Stomach (tissue), 9 donors: ENCODE measurements around the gene PIM2. TPM values are rescaled to one million over a fixed set of nuclear protein-coding genes. Genes with fewer than 3 reads are reported as not detected.

ENCODE experiments used
- DNase-seq, 2 donors: peaks; one replicate each; pipeline versions ENCODE4 v3.0.0 to v3.0.0-alpha.2; 2013 to 2019
- H3K27ac ChIP-seq, 5 donors: fragments of 200-600 bp in 4 of 5; sonication (generic) in 4 of 5; one replicate each; pipeline ENCODE4 v1.5.1; 2013 to 2019; ENCODE audit warnings: mild to moderate bottlenecking in 1 of 5, moderate library complexity in 1 of 5
- H3K27me3 ChIP-seq, 3 donors: fragments of 200-600 bp; sonication (generic); one replicate each; pipeline ENCODE4 v1.5.1; 2017 to 2019; ENCODE audit warnings: mixed run types in 1 of 3
- H3K36me3 ChIP-seq, 4 donors: fragments of 200-600 bp; sonication (generic); 1 replicate in 3 of 4; 2 replicates in 1 of 4; pipeline ENCODE4 v1.5.1; 2016 to 2019
- H3K4me1 ChIP-seq, 4 donors: fragments of 200-600 bp; sonication (generic); one replicate each; pipeline ENCODE4 v1.5.1; 2016 to 2019
- H3K4me3 ChIP-seq, 4 donors: fragments of 200-600 bp; sonication (generic) in 3 of 4; one replicate each; pipeline ENCODE4 v1.5.1; 2016 to 2019; ENCODE audit warnings: mild to moderate bottlenecking in 1 of 4
- H3K9me3 ChIP-seq, 4 donors: fragments of 200-600 bp; sonication (generic); one replicate each; pipeline ENCODE4 v1.5.1; 2016 to 2019
- EP300 ChIP-seq: sonication (generic); formaldehyde crosslinking; IDR thresholded peaks from one replicate; pipeline ENCODE4 v1.6.1; 2017; ENCODE audit warnings: antibody characterized with exemption
- POLR2A ChIP-seq, 4 donors: fragments of 450-650 bp; IDR thresholded peaks; one replicate each; pipeline ENCODE4 v1.6.1; 2016; ENCODE audit warnings: antibody characterized with exemption in 4 of 4, control low read depth in 2 of 4, mild to moderate bottlenecking in 1 of 4, moderate library complexity in 1 of 4
- POLR2AphosphoS5 ChIP-seq, 3 donors: sonication (generic); formaldehyde crosslinking; IDR thresholded peaks; one replicate each; pipeline ENCODE4 v1.6.1; 2016; ENCODE audit warnings: antibody characterized with exemption in 3 of 3
- WGBS, 5 donors: extraction: QIAGEN DNeasy Blood & Tissue Kit in 3 of 5; methylation state at CpG; one replicate each; pipeline versions ENCODE4 v1.1.5 to v1.1.7; 2013 to 2018; 5-methylcytosine and 5-hydroxymethylcytosine counted together
- intact Hi-C: fragments of 100-400 bp; cut with DNase I; formaldehyde crosslinking; loops from one replicate; pipeline ENCODE4 v1.15.1; 2023; ENCODE audit warnings: low total_unique reads
- polyA plus RNA-seq, 3 donors: library from polyadenylated mRNA; stranded (reverse); fragments of 200-250 nt; gene quantifications; one replicate each; pipeline ENCODE4 v1.2.3, GENCODE V29; 2013
- total RNA-seq, 5 donors: library from RNA; depleted of rRNA; stranded (reverse); fragments of >200 nt; gene quantifications; one replicate each; pipeline versions ENCODE4 v1.1.0 to v1.2.3, GENCODE V29; 2014 to 2016
- TF ChIP-seq, protein P1 (sequence below), 7 experiments: fragments of 450-650 bp in 4 of 7; fragments of 200-600 bp in 3 of 7; sonication (generic) in 3 of 7; IDR thresholded peaks; one replicate each; pipeline ENCODE4 v1.5.1; 2016 to 2019; ENCODE audit warnings: antibody characterized with exemption in 7 of 7, control low read depth in 2 of 7, mild to moderate bottlenecking in 1 of 7
- donor health status: healthy with polysubstance abuse.
- donor health status: Bipolar disorder and iron deficiency.
- donor health status: healthy.

PIM2 gene
- total and polyA plus RNA-seq, 8 donors: 1.2 to 33.2 (median 9.9) TPM

DNA sequence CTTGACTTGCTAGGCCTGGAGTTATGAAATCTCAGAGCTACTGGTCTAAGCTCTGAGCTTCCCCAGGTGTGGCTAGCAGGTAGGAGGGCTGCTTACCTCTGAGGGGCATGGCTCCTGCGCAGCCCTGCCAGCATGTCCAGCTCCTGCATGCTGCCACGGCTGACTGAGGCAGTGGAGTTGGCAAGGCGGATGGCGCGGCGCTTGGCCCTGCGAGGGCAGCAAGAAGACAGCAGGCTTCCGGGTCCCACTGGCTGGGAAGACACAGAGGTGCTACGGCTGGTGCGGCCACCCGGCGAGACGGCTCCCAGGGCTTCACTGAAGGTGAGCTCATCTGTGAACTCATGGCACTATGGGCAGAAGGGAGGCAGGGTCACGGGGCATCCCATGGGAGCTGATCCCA is 47.1 kb upstream of the PIM2 start:
- no peak overlapping the region for H3K27ac ChIP-seq
- no peak for DNase-seq
- TF ChIP-seq POLR2AphosphoS5 (IDR thresholded peaks at IDR 0.05) (no peak), POLR2A (IDR thresholded peaks at IDR 0.05) (no peak), EP300 (no peak)
- TF ChIP-seq, protein P1, sequence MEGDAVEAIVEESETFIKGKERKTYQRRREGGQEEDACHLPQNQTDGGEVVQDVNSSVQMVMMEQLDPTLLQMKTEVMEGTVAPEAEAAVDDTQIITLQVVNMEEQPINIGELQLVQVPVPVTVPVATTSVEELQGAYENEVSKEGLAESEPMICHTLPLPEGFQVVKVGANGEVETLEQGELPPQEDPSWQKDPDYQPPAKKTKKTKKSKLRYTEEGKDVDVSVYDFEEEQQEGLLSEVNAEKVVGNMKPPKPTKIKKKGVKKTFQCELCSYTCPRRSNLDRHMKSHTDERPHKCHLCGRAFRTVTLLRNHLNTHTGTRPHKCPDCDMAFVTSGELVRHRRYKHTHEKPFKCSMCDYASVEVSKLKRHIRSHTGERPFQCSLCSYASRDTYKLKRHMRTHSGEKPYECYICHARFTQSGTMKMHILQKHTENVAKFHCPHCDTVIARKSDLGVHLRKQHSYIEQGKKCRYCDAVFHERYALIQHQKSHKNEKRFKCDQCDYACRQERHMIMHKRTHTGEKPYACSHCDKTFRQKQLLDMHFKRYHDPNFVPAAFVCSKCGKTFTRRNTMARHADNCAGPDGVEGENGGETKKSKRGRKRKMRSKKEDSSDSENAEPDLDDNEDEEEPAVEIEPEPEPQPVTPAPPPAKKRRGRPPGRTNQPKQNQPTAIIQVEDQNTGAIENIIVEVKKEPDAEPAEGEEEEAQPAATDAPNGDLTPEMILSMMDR (IDR thresholded peaks at IDR 0.05): no peak
- intact Hi-C loops: no loop called here
- H3K4me1 ChIP-seq: peaks cover 0 to 9% (median under 1%) of the 10 kb centered on the region in 4 donors
- H3K9me3 ChIP-seq: no peaks in the 10 kb centered on the region
- H3K36me3 ChIP-seq: peaks cover 0 to 4% (median 0%) of the 10 kb centered on the region in 4 donors
- H3K4me3 ChIP-seq: no peak overlapping the region
- WGBS, 5 donors: 91 to 98% (median 93%) methylated on average over 6 to 14 of the region's 14 CpGs; no CpG with 5 or more reads in 1 of the 5 donors
- no peaks in the 10 kb centered on the region for H3K27me3 ChIP-seq

DNA sequence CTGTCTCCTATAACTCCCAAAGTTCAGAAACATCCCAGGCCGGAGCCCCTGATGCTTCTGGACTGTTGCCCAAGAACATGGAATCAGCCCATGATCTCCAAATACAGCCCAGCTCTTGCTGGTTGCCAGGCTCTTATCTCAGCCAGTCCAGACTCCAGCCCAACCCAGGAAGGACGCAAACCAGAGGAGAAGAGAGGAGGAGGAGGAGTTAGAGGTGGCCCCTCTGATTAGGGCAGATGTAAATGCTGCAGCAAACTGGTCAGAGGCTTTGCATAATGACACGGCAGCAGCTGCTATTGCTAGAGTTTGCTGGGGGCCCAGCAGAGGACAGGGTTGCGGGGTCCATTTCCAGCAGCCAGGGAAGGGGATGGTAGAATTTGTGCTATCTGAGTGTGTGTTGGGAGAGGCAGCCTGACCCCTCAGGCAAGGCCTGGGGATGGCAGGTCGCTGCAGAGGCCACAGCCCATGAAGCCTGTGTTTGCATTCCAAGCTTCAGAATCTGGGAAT is 42.8 kb upstream of the PIM2 start:
- WGBS, 5 donors: 20 to 46% (median 29%) methylated on average over 2 to 5 of the region's 5 CpGs
- intact Hi-C loops: no loop called here
- H3K27me3 ChIP-seq: no peaks in the 10 kb centered on the region
- TF ChIP-seq, protein P1 (IDR thresholded peaks at IDR 0.05): no peak
- TF ChIP-seq POLR2AphosphoS5 (IDR thresholded peaks at IDR 0.05): peak in 1 of 3 donors; percentile 9
- DNase-seq: peak in 1 of 2 donors; percentile 76
- peaks cover 0 to 16% (median 5%) of the 10 kb centered on the region in 4 donors for H3K4me1 ChIP-seq
- peak overlapping the region in 3 of 5 donors; percentile 17 to 93 (median 30) for H3K27ac ChIP-seq
- no peak overlapping the region for H3K4me3 ChIP-seq
- H3K9me3 ChIP-seq: no peaks in the 10 kb centered on the region
- H3K36me3 ChIP-seq: peaks cover 0 to 4% (median 0%) of the 10 kb centered on the region in 4 donors

DNA sequence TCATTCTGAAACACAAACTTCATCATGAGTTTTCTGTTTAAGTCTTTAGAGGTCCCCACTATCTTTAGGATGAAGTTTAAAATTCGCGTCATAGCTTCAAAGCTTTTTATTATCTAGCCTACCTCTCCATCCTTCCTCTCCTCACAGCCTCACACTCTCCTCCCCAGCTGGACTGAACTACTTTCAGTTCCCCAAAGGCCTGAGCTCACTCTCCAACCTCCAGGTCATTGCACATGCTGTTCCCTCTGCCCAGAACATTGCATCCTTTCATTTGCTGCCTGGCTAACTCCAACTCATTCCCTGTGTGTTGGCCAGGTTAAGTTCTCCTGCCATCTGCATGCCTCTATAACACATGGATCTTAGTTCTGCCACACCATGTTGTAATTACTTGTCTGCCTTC is 41.5 kb upstream of the PIM2 start:
- no peak overlapping the region for H3K4me3 ChIP-seq
- DNase-seq: no peak
- H3K27me3 ChIP-seq: no peaks in the 10 kb centered on the region
- peaks cover 0 to 7% (median 3%) of the 10 kb centered on the region in 4 donors for H3K36me3 ChIP-seq
- TF ChIP-seq POLR2A (IDR thresholded peaks at IDR 0.05): no peak
- no peak for TF ChIP-seq EP300
- TF ChIP-seq POLR2AphosphoS5 (IDR thresholded peaks at IDR 0.05): no peak
- TF ChIP-seq, protein P1 (IDR thresholded peaks at IDR 0.05): no peak
- 87 to 100% (median 92%) methylated on average over 2 of the region's 2 CpGs for WGBS, 5 donors
- peaks cover 0 to 29% (median 16%) of the 10 kb centered on the region in 4 donors for H3K4me1 ChIP-seq
- intact Hi-C loops: no loop called here
- peak overlapping the region in 3 of 5 donors; percentile 93 to 94 (median 93) for H3K27ac ChIP-seq
- H3K9me3 ChIP-seq: no peaks in the 10 kb centered on the region

DNA sequence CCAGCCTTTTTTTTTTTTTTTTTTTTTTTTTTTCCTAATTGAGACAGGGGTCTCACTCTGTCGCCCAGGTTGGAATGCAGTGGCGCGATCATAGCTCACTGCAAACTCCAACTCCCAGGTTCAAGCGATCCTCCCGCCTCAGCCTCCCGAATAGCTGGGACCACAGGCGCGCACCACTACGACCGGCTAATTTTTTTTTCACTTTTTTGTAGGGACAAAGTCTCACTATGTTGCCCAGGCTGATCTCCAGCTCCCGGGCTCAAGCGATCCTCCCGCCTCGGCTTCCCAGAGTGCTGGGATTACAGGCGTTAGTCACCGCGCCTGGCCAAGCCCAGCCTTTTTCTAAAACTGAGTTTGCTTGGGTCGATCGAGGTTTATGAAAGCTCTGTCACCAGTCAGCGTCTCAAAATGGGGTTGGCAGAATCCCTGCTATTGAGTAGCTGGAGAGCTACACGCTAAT is 39.8 kb upstream of the PIM2 start:
- Histone ChIP-seq H3K27me3 (no peaks in the 10 kb centered on the region), H3K27ac (peak overlapping the region; percentile 83 to 94 (median 93)), H3K4me1 (peaks cover 0 to 46% (median 29%) of the 10 kb centered on the region in 4 donors), H3K9me3 (no peaks in the 10 kb centered on the region), H3K36me3 (peaks cover 0 to 17% (median 8%) of the 10 kb centered on the region in 4 donors), H3K4me3 (peak overlapping the region; percentile 30 to 77 (median 60))
- DNase-seq: peak; percentile 32 to 67
- intact Hi-C loops: no loop called here
- TF ChIP-seq POLR2A (IDR thresholded peaks at IDR 0.05): no peak
- TF ChIP-seq POLR2AphosphoS5 (IDR thresholded peaks at IDR 0.05): no peak
- TF ChIP-seq, protein P1 (IDR thresholded peaks at IDR 0.05): no peak
- no peak for TF ChIP-seq EP300
- 0 to 46% (median 7%) methylated on average over 9 to 21 of the region's 21 CpGs for WGBS, 5 donors
